OCI-LY1 (cell line): ENCODE results near the gene CAPG.

Source experiments
- CTCF ChIP-seq: fragments of 200-600 bp; sonication (generic), shearing (Covaris generic); IDR thresholded peaks from 2 replicates; pipeline ENCODE4 v1.5.1; 2017; ENCODE audit warnings: mild to moderate bottlenecking, antibody characterized with exemption, low read length, moderate library complexity, mixed read lengths
- EZH2 ChIP-seq: fragments of 200-600 bp; sonication (generic), shearing (Covaris generic); IDR thresholded peaks from 2 replicates; pipeline ENCODE4 v1.8.0; 2017; ENCODE audit warnings: borderline replicate concordance, mixed run types, mild to moderate bottlenecking, antibody characterized with exemption, low read length, moderate library complexity, mixed read lengths

- TF ChIP-seq CTCF (no peak), EZH2 (no peak)
Measured at GRCh38 chr2:85444629-85445172, 34.5 kb upstream of the CAPG start.
